ENCODE results near the gene HSD17B13.

The HSD17B13 gene

GRCh38 chr4:87283151-87283550, 39.5 kb downstream of the HSD17B13 start:
- Histone ChIP-seq H3K79me2 (no peaks in the 10 kb centered on the region), H3K4me3 (ENCODE audit: low read depth, low read length) (no peak overlapping the region), H3K36me3 (ENCODE audit: control insufficient read depth, insufficient read depth, low read length) (no peaks in the 10 kb centered on the region), H3K4me1 (no peaks in the 10 kb centered on the region), H3K4me2 (ENCODE audit: low read length) (no peak overlapping the region), H2AFZ (no peak overlapping the region), H3K27me3 (ENCODE audit: control insufficient read depth, insufficient read depth, low read length) (no peaks in the 10 kb centered on the region), H3K9me3 (ENCODE audit: control insufficient read depth, low read length) (no peaks in the 10 kb centered on the region), H3K9ac (no peak overlapping the region), H3K27ac (no peak overlapping the region)
- TF ChIP-seq, protein P1, sequence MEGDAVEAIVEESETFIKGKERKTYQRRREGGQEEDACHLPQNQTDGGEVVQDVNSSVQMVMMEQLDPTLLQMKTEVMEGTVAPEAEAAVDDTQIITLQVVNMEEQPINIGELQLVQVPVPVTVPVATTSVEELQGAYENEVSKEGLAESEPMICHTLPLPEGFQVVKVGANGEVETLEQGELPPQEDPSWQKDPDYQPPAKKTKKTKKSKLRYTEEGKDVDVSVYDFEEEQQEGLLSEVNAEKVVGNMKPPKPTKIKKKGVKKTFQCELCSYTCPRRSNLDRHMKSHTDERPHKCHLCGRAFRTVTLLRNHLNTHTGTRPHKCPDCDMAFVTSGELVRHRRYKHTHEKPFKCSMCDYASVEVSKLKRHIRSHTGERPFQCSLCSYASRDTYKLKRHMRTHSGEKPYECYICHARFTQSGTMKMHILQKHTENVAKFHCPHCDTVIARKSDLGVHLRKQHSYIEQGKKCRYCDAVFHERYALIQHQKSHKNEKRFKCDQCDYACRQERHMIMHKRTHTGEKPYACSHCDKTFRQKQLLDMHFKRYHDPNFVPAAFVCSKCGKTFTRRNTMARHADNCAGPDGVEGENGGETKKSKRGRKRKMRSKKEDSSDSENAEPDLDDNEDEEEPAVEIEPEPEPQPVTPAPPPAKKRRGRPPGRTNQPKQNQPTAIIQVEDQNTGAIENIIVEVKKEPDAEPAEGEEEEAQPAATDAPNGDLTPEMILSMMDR (IDR thresholded peaks at IDR 0.05) = no peak

GRCh38 chr4:87281603-87282002, 41.1 kb downstream of the HSD17B13 start:
- TF ChIP-seq, protein P1 (IDR thresholded peaks at IDR 0.05) = no peak
- H3K79me2 ChIP-seq = no peaks in the 10 kb centered on the region
- no peak overlapping the region for H3K9ac ChIP-seq
- H3K4me1 ChIP-seq = no peaks in the 10 kb centered on the region
- H3K36me3 ChIP-seq (ENCODE audit: control insufficient read depth, insufficient read depth, low read length) = no peaks in the 10 kb centered on the region
- H3K9me3 ChIP-seq (ENCODE audit: control insufficient read depth, low read length) = no peaks in the 10 kb centered on the region
- no peak overlapping the region for H2AFZ ChIP-seq
- no peak overlapping the region for H3K4me3 ChIP-seq (ENCODE audit: low read depth, low read length)
- no peaks in the 10 kb centered on the region for H3K27me3 ChIP-seq (ENCODE audit: control insufficient read depth, insufficient read depth, low read length)
- H3K4me2 ChIP-seq (ENCODE audit: low read length) = no peak overlapping the region
- no peak overlapping the region for H3K27ac ChIP-seq

DNA sequence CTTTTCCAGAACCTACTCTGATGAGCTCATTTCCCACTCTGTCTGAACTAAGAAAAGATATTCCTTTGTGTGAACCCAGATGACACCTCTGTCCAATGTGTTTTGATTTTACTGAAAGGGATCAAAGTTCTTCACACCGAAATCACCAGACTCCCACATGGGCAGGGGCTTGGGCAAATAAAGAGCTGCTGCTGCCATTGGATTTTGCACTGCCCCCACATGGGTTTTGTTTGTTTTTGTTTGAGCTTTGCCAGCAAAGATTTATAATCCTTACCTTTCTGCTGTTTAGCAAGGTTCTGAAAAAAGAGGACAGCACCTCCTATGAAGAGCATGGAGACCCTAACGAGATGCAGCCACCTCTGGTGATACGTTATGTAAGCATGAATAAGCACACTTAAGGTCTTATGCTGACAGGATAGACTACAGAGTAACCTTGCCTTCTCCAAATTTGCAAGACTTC, 44.3 kb downstream of the HSD17B13 start:
- Histone ChIP-seq H3K27ac (no peak overlapping the region), H3K4me3 (ENCODE audit: low read depth, low read length) (no peak overlapping the region), H3K27me3 (ENCODE audit: control insufficient read depth, insufficient read depth, low read length) (no peaks in the 10 kb centered on the region), H3K9ac (no peak overlapping the region), H3K4me2 (ENCODE audit: low read length) (no peak overlapping the region), H2AFZ (no peak overlapping the region), H3K36me3 (ENCODE audit: control insufficient read depth, insufficient read depth, low read length) (no peaks in the 10 kb centered on the region), H3K9me3 (ENCODE audit: control insufficient read depth, low read length) (no peaks in the 10 kb centered on the region), H3K79me2 (no peaks in the 10 kb centered on the region), H3K4me1 (no peaks in the 10 kb centered on the region)
- TF ChIP-seq, protein P1 (IDR thresholded peaks at IDR 0.05) = no peak

- Histone ChIP-seq H3K36me3 (ENCODE audit: control insufficient read depth, insufficient read depth, low read length) (peaks cover 3% of the 10 kb centered on the region), H3K79me2 (no peaks in the 10 kb centered on the region), H2AFZ (no peak overlapping the region), H3K27ac (no peak overlapping the region), H3K9ac (no peak overlapping the region), H3K4me3 (ENCODE audit: low read depth, low read length) (no peak overlapping the region), H3K4me2 (ENCODE audit: low read length) (no peak overlapping the region), H3K4me1 (no peaks in the 10 kb centered on the region), H3K9me3 (ENCODE audit: control insufficient read depth, low read length) (no peaks in the 10 kb centered on the region), H3K27me3 (ENCODE audit: control insufficient read depth, insufficient read depth, low read length) (no peaks in the 10 kb centered on the region)
- TF ChIP-seq, protein P1 (IDR thresholded peaks at IDR 0.05) = no peak
These were observed 47.4 kb downstream of the HSD17B13 start for GRCh38 chr4:87275311-87275710.

DNA sequence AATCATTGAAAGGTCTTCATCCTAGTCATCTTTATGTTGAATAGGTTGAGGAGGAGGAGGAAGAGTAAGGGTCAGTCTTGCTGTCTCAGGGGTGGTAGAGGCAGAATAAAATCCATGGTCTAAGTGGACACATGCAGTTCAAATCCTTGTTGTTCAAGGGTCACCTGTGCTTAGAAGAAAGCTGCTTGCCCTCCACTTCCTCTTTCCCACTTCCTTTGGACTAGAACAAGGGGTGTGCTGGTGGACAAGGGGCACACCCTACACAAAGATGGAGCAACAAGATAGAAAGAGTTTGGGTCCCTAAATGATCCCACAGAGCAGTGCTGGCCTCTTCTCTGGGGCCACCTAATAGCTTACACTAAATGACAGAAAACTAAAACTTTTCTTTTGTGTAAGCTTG, 47.9 kb downstream of the HSD17B13 start:
- H3K9ac ChIP-seq = no peak overlapping the region
- no peaks in the 10 kb centered on the region for H3K4me1 ChIP-seq
- peaks cover 3% of the 10 kb centered on the region for H3K36me3 ChIP-seq (ENCODE audit: control insufficient read depth, insufficient read depth, low read length)
- no peak overlapping the region for H3K27ac ChIP-seq
- no peak overlapping the region for H3K4me3 ChIP-seq (ENCODE audit: low read depth, low read length)
- H3K4me2 ChIP-seq (ENCODE audit: low read length) = no peak overlapping the region
- no peak overlapping the region for H2AFZ ChIP-seq
- TF ChIP-seq, protein P1 (IDR thresholded peaks at IDR 0.05) = no peak
- no peaks in the 10 kb centered on the region for H3K79me2 ChIP-seq
- H3K9me3 ChIP-seq (ENCODE audit: control insufficient read depth, low read length) = no peaks in the 10 kb centered on the region
- no peaks in the 10 kb centered on the region for H3K27me3 ChIP-seq (ENCODE audit: control insufficient read depth, insufficient read depth, low read length)

All from parathyroid adenoma (tissue), 2 donors.